HUDEP-2 (cell line): Measurements from ENCODE around the gene FBXO36.
"Not testable (repeated sequence)": the region's sequence is repeated elsewhere in the genome, so short reads cannot be mapped to it uniquely, and the experiment has no call there.

ENCODE experiments used
- DNase-seq, 76 experiments: peaks; one replicate each; lab custom pipeline; 2025; ENCODE audit not compliant: unreplicated experiment in 76 of 76; lab: John Stamatoyannopoulos, UW

Gene FBXO36

DNA sequence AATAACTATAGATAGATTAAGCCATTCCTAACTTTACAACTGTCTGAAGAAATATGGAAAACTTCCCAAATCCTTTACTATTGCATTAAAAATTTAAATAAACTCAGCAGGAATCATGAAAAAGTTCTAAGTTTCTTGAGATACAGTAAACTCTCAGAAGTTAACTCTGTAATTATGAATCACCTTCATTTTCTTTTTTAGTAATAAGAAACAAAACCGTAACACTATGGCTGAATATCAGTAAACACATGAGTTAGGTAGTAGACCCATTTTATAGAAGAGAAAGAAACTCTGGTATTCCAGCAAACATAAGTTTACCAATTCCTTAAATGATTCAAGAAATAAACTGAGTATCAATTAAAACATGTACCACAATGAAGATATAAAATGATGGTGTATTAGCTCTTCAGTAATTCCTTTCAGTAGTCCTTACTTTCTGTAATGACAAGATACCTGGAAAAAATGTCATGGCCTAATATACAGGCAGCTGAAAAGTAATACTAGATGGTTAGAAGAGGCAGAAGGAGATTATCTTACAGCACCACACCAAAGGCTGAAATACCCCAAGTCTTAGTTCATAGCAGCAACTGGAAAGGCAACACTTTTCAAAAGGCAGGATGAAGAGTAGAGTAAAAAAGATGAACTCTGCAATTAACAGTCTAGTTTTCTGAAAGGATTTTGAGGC lies 12.0 kb upstream of the FBXO36 start:
- no peak for DNase-seq

- DNase-seq: peak in 18 of 76 experiments; percentile 2 to 31 (median 6)
These were observed 11.4 kb upstream of the FBXO36 start for GRCh38 chr2:229910832-229911412.

- no peak for DNase-seq
These were observed 8.1 kb upstream of the FBXO36 start for GRCh38 chr2:229914171-229914570.

DNA sequence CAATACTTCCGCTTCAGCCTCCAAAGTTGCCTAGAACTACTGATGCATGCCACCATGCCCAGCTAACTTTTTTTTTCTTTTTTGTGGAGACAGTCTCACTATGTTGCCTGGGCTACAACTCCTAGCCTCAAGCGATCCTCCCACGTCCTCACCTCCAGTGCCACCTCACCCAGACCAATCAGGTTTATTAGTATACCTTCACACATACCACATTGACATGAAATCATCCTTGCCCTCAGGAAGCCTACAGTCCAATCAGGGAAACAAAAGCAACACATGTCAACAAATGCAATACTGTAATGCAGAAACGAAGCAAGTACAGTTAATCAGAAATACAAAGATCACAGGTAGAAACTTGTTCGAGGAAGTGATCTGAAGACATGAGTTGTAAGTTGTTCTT lies 4.5 kb upstream of the FBXO36 start:
- no peak for DNase-seq

- peak in 22 of 76 experiments; percentile 3 to 49 (median 8) for DNase-seq
These were observed 2.2 kb upstream of the FBXO36 start for GRCh38 chr2:229920011-229920641.

DNA sequence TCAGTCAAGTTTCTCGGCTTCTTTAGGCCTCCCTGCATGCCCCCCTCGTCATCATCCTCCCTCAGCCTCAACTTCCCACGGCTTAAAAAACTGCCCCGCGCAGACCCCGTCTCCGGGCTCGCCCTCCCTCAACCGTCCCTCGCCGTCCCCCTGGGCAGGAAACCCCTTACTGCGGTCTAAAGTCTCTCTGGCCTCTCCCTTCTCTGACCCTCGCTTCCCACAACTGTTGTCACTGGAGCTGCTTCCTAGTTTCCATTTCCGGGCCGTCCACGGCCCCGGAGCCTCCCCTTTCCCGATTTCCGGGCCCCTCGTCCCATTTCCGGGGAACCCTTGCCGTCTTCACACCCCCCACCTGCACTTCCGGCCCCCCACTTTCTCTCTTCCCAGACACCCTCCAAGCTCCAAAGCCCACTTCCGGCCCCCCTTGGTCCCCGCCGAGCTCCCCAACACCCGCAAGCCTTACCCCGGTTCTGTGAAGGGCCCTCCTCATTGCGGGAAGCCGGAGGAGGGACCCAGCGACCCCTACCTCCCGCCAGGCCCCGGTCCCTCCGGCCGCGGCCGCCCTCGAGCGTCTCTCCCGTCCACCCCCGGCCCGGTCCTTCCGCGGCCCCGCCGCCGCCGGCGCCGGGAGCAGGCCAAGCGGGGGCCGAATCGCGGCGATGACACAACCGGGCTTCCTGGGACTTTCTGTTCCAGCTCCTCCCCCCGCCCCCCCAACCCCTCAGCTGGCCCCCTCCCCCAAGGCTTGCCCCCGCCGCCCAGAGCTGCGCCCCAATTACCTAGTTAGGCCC lies 1.0 kb upstream of the FBXO36 start:
- DNase-seq: peak in 52 of 76 experiments; percentile 3 to 61 (median 35)

GRCh38 chr2:229921892-229922448 lies 333 bp upstream of the FBXO36 start, which contains the start of gene TRIP12:
Gene TRIP12, minus strand, starts transcription at chr2:229922009. Its CDS starts 41,930 bp downstream, at chr2:229880079.
- DNase-seq: peak; percentile 46 to 98 (median 86)

DNA sequence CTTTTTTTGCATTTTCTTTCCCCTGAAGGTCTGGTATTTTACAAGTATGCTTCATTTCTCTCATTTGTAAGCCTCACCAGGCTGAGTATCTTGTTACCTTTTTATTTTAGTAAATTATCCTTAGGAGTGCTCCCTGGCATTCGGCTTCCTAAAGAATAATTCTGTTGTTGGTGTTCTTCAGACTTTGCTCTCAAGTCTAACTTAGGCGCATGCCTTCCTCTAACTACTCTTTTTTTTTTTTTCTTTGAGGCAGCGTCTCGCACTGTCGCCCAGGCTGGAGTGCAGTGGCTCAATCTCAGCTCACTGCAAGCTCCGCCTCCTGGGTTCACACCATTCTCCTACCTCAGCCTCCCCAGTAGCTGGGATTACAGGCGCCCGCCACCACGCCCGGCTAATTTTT lies 2.2 kb downstream of the FBXO36 start:
- DNase-seq: not testable (repeated sequence)

GRCh38 chr2:229925201-229925600 lies 2.9 kb downstream of the FBXO36 start:
- no peak for DNase-seq

DNA sequence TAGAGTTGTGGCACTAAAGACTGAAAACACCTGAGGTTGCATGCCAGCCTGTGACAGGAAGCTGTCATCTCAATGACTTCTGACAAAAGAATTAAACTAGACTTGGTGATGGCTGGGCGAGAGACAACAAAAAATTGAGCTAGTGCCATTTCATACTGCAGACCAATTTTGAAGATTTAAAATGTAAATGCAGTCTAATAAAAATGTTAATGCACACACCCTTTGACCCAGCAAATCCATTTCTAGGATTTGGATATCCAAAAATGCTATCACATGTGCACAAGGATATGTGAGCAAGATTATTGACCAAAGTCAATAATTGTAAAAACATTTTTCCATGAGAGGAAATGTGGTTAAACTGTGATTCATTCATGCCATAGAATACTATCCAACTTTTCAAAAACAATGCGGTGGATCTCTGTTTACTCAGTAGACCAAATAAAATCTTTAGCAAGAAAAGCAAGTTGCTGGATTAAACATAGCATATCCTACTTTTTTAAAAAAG lies 5.6 kb downstream of the FBXO36 start:
- DNase-seq: no peak

DNA sequence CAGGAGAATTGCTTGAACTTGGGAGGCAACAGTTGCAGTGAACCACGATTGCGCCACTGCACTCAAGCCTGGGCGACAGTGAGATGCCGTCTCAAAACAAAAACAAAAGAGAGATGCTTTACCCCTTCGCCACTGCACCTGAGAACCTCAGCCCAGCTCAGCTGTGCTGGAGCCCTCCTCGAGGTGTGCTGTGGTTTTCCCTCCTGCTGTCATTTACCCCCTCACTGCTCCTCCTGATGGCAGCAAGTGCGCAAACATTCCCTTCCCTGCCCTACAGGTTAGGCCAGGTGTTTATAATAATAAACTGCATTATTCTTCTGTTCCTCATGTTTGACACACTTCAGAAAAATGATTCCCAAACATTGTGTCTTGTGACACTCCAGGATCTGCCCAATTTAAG lies 8.4 kb downstream of the FBXO36 start:
- no peak for DNase-seq

DNA sequence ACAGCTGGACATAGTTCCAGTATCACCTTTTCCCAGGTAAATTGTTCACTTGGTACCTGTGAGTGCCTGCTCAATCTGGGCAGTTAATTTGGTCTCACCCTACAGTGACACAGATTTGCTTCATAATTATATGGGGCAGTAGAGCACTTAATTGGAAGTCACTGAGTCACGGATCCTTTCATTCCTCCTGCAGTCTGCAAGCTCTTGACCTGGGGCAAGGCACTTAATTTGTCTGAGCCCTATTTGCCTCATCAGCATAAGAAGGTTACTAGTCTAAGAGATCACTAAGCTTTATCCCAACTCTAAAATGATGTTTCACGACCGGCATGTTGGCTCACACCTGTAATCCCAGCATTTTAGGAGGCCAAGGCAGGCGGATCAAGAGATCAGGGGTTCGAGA lies 8.9 kb downstream of the FBXO36 start:
- DNase-seq: no peak

GRCh38 chr2:229937537-229937936 lies 15.2 kb downstream of the FBXO36 start:
- DNase-seq: no peak

GRCh38 chr2:229942671-229943070 lies 20.4 kb downstream of the FBXO36 start:
- no peak for DNase-seq

DNA sequence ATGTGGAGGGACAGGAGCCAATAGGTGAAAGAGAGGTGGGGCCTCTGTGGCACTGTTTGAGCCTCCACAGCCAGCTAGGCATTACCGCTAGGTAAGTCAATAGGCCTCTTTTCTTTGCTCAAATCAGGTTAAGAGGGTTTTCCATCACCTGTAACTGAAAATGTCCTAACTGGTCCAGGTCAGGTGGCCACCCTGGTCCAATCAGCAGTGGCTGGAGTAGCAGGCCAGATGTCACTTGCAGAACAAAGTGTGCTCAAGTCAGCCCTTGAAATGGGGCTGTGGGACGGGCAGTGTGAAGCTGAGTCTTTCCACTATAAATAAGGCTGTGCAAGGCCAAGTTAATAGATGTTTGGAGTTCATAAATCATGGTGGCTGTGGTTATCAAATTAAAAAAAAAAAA lies 20.9 kb downstream of the FBXO36 start:
- no peak for DNase-seq

- no peak for DNase-seq
These were observed 21.6 kb downstream of the FBXO36 start for GRCh38 chr2:229943770-229944449.

DNA sequence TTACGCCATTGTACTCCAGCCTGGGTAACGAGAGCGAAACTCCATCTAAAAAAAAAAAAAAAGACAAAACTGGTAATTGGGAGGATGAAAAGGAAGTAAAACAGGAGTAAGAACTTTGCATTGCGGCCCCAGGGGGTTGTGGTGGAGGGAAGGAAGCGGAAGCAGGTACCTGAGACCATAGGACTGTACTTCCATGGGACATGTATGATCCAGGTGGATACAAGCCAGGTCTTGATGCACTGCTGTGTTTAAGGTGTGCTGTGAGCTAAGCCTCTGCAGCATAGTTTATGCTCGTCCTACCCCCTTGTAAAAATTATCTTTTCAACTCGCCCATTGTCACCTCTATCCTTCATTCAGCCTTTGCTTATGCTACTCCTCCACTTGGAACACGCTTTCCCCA lies 23.7 kb downstream of the FBXO36 start:
- DNase-seq: no peak

- no peak for DNase-seq
These were observed 25.2 kb downstream of the FBXO36 start for GRCh38 chr2:229947544-229947943.

DNA sequence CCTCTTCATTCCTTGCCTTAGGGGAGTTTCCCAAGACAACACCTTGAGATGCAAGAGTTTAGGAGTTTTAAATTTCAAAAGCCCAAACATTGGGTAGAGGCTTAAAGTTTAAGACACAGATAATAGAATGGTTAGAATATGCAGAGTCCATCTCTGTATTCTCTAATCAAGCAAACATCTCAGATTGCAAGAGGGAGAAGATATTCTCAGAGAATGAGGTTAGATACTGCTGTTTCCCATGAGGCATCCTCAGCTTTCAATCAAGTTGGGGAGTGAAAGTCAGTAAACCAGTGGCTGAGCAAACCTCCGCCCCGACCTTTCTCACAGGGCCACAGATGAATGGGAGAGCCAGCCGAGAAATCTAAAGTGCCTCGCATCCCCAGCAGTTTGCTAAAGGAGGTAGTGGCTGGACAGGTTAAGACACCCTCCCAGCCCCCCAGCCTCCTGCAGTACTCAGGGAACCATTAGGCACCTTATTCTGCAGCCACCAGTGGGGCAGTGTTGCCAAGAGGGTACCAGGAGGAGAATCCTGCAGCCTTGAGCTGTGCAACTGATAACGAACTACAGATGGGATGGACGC lies 30.0 kb downstream of the FBXO36 start:
- no peak for DNase-seq

GRCh38 chr2:229955663-229956062 lies 33.4 kb downstream of the FBXO36 start:
- no peak for DNase-seq
